ENCODE results near the gene SEMA4D. TPM values are rescaled to one million over a fixed set of nuclear protein-coding genes. Genes with fewer than 3 reads are reported as not detected.

SEMA4D gene
- total and polyA plus RNA-seq, 10 donors = 23.0 to 193 (median 157) TPM

GRCh38 chr9:89402695-89403427, 95.1 kb downstream of the SEMA4D start:
- intact Hi-C loops (cut with DNase I; ENCODE audit: low total_unique reads) = no loop called here
- Histone ChIP-seq H3K9me3 (peaks cover 0 to 6% (median 4%) of the 10 kb centered on the region in 8 donors), H3K4me3 (no peak overlapping the region), H3K36me3 (peaks cover 0 to 81% (median 33%) of the 10 kb centered on the region in 6 donors), H3K27ac (peak overlapping the region in 2 of 8 donors; percentile 89 to 93), H3K4me1 (peaks cover 23 to 97% (median 66%) of the 10 kb centered on the region in 6 donors), H3K27me3 (replicated peaks in 1 of 7) (no peaks in the 10 kb centered on the region)
- DNase-seq = peak; percentile 71
- 80 to 94% (median 93%) methylated on average over 8 to 14 of the region's 14 CpGs for WGBS, 5 donors
- TF ChIP-seq POLR2AphosphoS5 (IDR thresholded peaks at IDR 0.05) (peak in 1 of 3 donors; percentile 16), POLR2A (IDR thresholded peaks at IDR 0.05) (no peak)

DNA sequence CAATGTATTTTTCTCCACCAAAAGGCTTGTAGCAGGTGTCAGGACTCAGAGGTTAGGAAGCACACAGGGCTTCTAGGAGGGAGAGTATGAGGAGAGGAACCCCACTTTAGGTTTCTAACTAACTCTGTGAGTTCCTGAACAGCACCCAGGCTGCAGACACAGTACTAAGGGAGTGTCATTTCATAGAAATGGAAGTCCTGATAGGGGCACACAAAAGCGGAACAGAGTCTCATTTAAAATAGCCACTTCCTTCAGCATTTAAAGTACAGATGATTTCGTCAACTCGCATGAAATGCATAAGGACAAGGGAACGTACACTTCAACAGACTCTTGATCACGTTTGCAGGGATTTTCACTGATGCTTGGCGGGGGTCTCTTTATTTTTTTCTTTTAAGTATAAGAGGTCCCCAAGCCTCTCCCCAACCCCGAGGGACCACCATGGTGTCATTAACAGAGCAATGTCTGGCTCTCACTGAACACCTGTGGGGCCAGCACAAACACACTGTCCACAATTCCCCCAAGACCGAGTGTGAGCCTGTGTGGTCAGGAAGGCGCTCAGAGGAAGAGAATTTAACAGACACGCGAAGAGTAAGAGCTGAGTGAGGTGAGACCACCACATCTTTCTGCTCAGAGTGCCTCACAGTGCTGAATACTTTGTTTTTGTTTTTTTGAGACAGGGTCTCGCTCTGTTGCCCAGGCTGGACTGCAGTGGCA, 97.4 kb downstream of the SEMA4D start:
- no peaks in the 10 kb centered on the region for H3K27me3 ChIP-seq (replicated peaks in 1 of 7)
- TF ChIP-seq, protein P1, sequence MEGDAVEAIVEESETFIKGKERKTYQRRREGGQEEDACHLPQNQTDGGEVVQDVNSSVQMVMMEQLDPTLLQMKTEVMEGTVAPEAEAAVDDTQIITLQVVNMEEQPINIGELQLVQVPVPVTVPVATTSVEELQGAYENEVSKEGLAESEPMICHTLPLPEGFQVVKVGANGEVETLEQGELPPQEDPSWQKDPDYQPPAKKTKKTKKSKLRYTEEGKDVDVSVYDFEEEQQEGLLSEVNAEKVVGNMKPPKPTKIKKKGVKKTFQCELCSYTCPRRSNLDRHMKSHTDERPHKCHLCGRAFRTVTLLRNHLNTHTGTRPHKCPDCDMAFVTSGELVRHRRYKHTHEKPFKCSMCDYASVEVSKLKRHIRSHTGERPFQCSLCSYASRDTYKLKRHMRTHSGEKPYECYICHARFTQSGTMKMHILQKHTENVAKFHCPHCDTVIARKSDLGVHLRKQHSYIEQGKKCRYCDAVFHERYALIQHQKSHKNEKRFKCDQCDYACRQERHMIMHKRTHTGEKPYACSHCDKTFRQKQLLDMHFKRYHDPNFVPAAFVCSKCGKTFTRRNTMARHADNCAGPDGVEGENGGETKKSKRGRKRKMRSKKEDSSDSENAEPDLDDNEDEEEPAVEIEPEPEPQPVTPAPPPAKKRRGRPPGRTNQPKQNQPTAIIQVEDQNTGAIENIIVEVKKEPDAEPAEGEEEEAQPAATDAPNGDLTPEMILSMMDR (IDR thresholded peaks at IDR 0.05 in 8 of 11, conservative IDR thresholded peaks at IDR 0.05 in 3 of 11) = no peak
- TF ChIP-seq POLR2AphosphoS5 (IDR thresholded peaks at IDR 0.05) = peak in 1 of 3 donors; percentile 66
- TF ChIP-seq POLR2A (IDR thresholded peaks at IDR 0.05) = peak in 1 of 3 donors; percentile 13
- peaks cover 11 to 76% (median 44%) of the 10 kb centered on the region in 6 donors for H3K4me1 ChIP-seq
- peak overlapping the region; percentile 21 to 93 (median 86) for H3K27ac ChIP-seq
- 41 to 57% (median 45%) methylated on average over 12 of the region's 12 CpGs for WGBS, 5 donors
- no peak for DNase-seq
- intact Hi-C loops (cut with DNase I; ENCODE audit: low total_unique reads) = no loop called here
- peaks cover 3 to 96% (median 54%) of the 10 kb centered on the region in 6 donors for H3K36me3 ChIP-seq
- H3K4me3 ChIP-seq = peak overlapping the region in 1 of 8 donors; percentile 35
- H3K9me3 ChIP-seq = no peaks in the 10 kb centered on the region

GRCh38 chr9:89398621-89399020, 99.3 kb downstream of the SEMA4D start:
- no peak for DNase-seq
- Histone ChIP-seq H3K27me3 (replicated peaks in 1 of 7) (no peaks in the 10 kb centered on the region), H3K36me3 (peaks cover 3 to 97% (median 71%) of the 10 kb centered on the region in 6 donors), H3K4me1 (peaks cover 7 to 57% (median 38%) of the 10 kb centered on the region in 6 donors), H3K4me3 (no peak overlapping the region), H3K27ac (peak overlapping the region in 5 of 8 donors; percentile 32 to 93 (median 89)), H3K9me3 (no peaks in the 10 kb centered on the region)
- intact Hi-C loops (cut with DNase I; ENCODE audit: low total_unique reads) = no loop called here
- no peak for TF ChIP-seq POLR2A (IDR thresholded peaks at IDR 0.05)
- peak in 2 of 3 donors; percentile 49 to 59 for TF ChIP-seq POLR2AphosphoS5 (IDR thresholded peaks at IDR 0.05)
- 49 to 92% (median 76%) methylated on average over 4 to 5 of the region's 5 CpGs for WGBS, 5 donors

- H3K9me3 ChIP-seq = no peaks in the 10 kb centered on the region
- intact Hi-C loops (cut with DNase I; ENCODE audit: low total_unique reads) = no loop called here
- H3K27ac ChIP-seq = peak overlapping the region in 1 of 8 donors; percentile 93
- H3K4me1 ChIP-seq = peaks cover 7 to 51% (median 38%) of the 10 kb centered on the region in 6 donors
- H3K4me3 ChIP-seq = no peak overlapping the region
- no peak for TF ChIP-seq POLR2AphosphoS5 (IDR thresholded peaks at IDR 0.05)
- TF ChIP-seq POLR2A (IDR thresholded peaks at IDR 0.05) = no peak
- TF ChIP-seq, protein P1 (IDR thresholded peaks at IDR 0.05 in 8 of 11, conservative IDR thresholded peaks at IDR 0.05 in 3 of 11) = no peak
- 84 to 96% (median 94%) methylated on average over 5 of the region's 5 CpGs for WGBS, 5 donors
- no peaks in the 10 kb centered on the region for H3K27me3 ChIP-seq (replicated peaks in 1 of 7)
- peaks cover 3 to 97% (median 73%) of the 10 kb centered on the region in 6 donors for H3K36me3 ChIP-seq
- DNase-seq = no peak
Observed at GRCh38 chr9:89397471-89397870, 100.4 kb downstream of the SEMA4D start.

Data from spleen (tissue), 11 donors.